ENCODE data around the gene CCDC110. TPM values are rescaled to one million over a fixed set of nuclear protein-coding genes. Genes with fewer than 3 reads are reported as not detected.

CCDC110 gene
- total and polyA plus RNA-seq, 8 donors, result 1.3 to 3.5 (median 2.8) TPM

DNA sequence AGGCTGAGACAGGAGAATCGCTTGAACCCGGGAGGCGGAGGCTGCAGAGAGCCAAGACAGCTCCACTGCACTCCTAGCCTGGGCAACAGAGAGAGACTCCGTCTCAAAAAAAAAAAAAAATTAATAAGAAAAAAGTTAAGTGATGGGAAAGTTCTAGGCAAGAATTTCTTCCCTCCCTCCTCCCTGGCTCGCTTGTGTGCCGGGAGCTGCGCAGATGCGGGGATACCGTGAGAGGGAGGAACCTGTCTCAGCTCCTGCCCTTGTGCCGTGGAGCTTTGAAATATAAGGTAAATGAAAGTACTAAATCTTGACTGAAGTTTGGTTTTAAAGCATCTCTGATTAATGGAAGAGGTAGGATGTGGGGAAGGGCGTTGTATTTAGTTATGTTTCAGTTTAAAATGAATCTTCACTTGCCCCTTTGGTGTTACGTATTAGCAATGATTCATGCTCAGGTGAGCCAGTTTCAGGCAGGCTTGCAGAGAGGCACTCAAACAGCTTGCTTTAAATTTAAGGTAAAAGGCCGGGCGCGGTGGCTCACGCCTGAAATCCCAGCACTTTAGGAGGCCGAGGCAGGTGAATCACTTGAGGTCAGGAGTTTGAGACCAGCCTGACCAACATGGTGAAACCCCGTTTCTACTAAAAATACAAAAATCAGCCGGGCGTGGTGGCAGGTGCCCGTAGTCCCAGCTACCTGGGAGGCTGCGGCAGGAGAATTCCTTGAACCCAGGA is 44.4 kb downstream of the CCDC110 start:
- intact Hi-C loops (cut with DNase I), result no loop called here
- no peak for DNase-seq
- no peaks in the 10 kb centered on the region for H3K9me3 ChIP-seq

DNA sequence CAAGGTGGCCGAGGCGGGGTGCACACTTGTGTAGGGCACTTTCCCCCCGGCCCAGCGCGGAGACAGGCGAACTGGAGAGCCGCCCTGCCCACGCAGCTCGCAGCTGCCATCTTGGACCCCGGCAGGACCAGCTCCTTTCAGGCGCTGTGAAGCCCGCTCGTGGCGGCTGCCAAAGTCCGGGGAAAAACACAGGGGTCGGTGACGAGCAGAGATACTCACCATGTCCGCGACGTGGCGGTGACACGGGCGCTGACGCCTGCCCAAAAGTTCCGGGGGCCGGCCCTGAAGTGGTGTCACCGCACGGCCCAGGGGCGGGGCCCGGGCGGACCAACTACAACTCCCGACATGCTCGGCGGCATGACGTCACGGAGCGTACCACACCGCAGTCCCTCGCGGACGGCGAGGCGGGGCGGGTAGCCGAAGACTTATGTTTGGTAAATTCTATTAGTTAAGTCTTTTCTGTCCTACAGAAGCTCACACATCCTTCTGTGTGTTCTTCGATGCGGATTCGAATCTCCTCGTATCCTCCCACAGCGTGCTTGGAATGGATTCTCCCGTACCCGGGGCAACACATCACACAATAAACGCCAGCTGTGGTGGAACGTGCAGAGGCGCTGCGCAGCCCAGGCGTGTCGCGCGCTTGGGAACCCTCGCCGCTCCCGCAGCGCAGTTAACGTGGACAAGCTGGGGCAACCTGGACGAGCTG is 45.7 kb downstream of the CCDC110 start, which contains the start of gene UFSP2:
Gene UFSP2, minus strand, starts transcription at position 318 of the 706 bp plus-strand sequence. Its CDS starts 96 bp downstream, at position 222.
- H3K27me3 ChIP-seq, result no peaks in the 10 kb centered on the region
- intact Hi-C loops (cut with DNase I), result no loop called here
- peak within 1 kb of the TSS; percentile 90 to 97 for H3K27ac ChIP-seq
- peaks cover 3 to 23% of the 10 kb centered on the region in 2 donors for H3K4me1 ChIP-seq
- H3K4me3 ChIP-seq, result peak within 1 kb of the TSS; percentile 59 to 76
- H3K36me3 ChIP-seq, result no peaks in the 10 kb centered on the region
- H3K9me3 ChIP-seq, result no peaks in the 10 kb centered on the region
- DNase-seq (peak; percentile 90 to 96 (median 96)), ATAC-seq (peak; percentile 95)
- TF ChIP-seq CTCF (IDR thresholded peaks at IDR 0.05), result peak in 1 of 2 donors; percentile 17

More for the DNA sequence above, 44.4 kb downstream of the CCDC110 start:
- Histone ChIP-seq H3K27ac (no peak overlapping the region), H3K4me1 (peaks cover 3 to 20% of the 10 kb centered on the region in 2 donors), H3K36me3 (no peaks in the 10 kb centered on the region), H3K27me3 (no peaks in the 10 kb centered on the region), H3K4me3 (no peak overlapping the region)
- no peak for ATAC-seq
- no peak for TF ChIP-seq CTCF (IDR thresholded peaks at IDR 0.05)

GRCh38 chr4:185424905-185425646 is 46.5 kb downstream of the CCDC110 start:
- ATAC-seq (peak; percentile 40), DNase-seq (peak in 1 of 4 donors; percentile 49)
- TF ChIP-seq CTCF (IDR thresholded peaks at IDR 0.05), result no peak

DNA sequence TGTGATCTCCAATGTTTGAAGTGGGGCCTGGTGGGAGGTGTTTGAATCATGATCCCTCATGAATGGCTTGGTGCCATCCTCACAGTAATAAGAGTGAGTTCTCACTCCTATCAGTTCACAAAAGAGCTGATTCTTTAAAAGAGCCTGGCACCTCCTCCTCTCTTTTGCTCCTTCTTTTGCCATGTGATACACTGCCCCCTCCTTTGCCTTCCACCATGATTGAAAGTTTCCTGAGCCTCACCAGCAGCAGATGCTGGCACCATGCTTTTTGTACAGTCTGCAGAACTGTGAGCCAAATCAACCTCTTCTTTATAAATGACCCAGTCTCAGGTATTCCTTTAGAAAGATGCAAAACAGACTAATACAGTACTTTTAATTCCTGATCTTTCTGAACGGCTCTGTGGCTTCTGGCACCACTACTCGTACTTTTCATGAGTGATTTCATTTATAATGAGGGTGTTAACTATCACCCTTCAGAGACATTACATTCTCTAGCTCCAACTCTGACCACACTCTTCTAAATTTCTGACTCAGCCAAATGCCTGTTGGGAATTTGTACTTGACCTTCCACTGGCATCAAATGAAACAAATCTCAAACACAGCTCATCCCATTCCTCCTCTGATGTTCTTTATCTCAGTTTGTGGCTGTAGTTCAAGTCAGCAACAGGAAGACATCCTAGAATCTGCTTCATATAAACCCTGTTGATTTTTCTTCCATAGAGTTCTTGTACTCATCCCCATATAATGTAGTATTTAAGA is 50.0 kb downstream of the CCDC110 start:
- Histone ChIP-seq H3K27me3 (no peaks in the 10 kb centered on the region), H3K36me3 (peaks cover 0 to 17% of the 10 kb centered on the region in 2 donors), H3K4me1 (peaks cover 3 to 23% of the 10 kb centered on the region in 2 donors), H3K27ac (no peak overlapping the region), H3K9me3 (no peaks in the 10 kb centered on the region), H3K4me3 (no peak overlapping the region)
- intact Hi-C loops (cut with DNase I), result no loop called here
- peak in 2 of 4 donors; percentile 51 to 60 for DNase-seq
- ATAC-seq, result no peak
- TF ChIP-seq CTCF (IDR thresholded peaks at IDR 0.05), result no peak

More at GRCh38 chr4:185424905-185425646, 46.5 kb downstream of the CCDC110 start:
- Histone ChIP-seq H3K4me1 (peaks cover 3 to 23% of the 10 kb centered on the region in 2 donors), H3K4me3 (peak overlapping the region; percentile 59 to 76), H3K27me3 (no peaks in the 10 kb centered on the region), H3K9me3 (no peaks in the 10 kb centered on the region), H3K27ac (peak overlapping the region; percentile 90 to 97), H3K36me3 (no peaks in the 10 kb centered on the region)
- intact Hi-C loops (cut with DNase I), result no loop called here

Measured in left lung (tissue), 10 donors.